OCI-LY7 (cell line): ENCODE results near the gene FBXO17. TPM values are rescaled to one million over a fixed set of nuclear protein-coding genes. Genes with fewer than 3 reads are reported as not detected.
"Not testable (repeated sequence)": the region's sequence is repeated elsewhere in the genome, so short reads cannot be mapped to it uniquely, and the experiment has no call there.

Source experiments
- BruUV-seq: library from RNA; stranded (reverse); fragments of 400-500 nt; replicated peaks from 2 replicates; lab custom pipeline; 2021; lab: Mats Ljungman, UMichigan
- CTCF ChIA-PET: fragments of 300-600 bp; sonication (Branson Sonifier 250); formaldehyde crosslinking; loops from one replicate; lab custom pipeline; 2022; ENCODE audit warnings: antibody characterized with exemption; ENCODE audit not compliant: unreplicated experiment; lab: Charles Lee
- POLR2A ChIA-PET: fragments of 300-600 bp; sonication (Branson Sonifier 250); formaldehyde crosslinking; loops from one replicate; lab custom pipeline; 2022; ENCODE audit warnings: antibody characterized with exemption; lab: Charles Lee
- DNase-seq: peaks from one replicate; pipeline ENCODE4 v3.0.0-alpha.2; 2015; ENCODE audit warnings: low spot score
- H2AFZ ChIP-seq: fragments of 200-600 bp; sonication (generic), shearing (Covaris generic); 2 replicates; pipeline ENCODE4 v1.6.1; 2014; ENCODE audit warnings: mild to moderate bottlenecking, antibody characterized with exemption, low read length, moderate library complexity
- H3K27ac ChIP-seq: fragments of 200-600 bp; sonication (generic); 2 replicates; pipeline ENCODE4 v1.5.1; 2014; ENCODE audit warnings: mixed run types, low read depth, mild to moderate bottlenecking, moderate library complexity, low read length, inconsistent platforms; ENCODE audit not compliant: poor library complexity, severe bottlenecking
- H3K36me3 ChIP-seq: fragments of 200-600 bp; sonication (generic); 2 replicates; pipeline ENCODE4 v1.6.1; 2014; ENCODE audit warnings: mild to moderate bottlenecking, antibody characterized with exemption, low read length, moderate library complexity, mixed read lengths; ENCODE audit not compliant: insufficient read depth
- H3K4me1 ChIP-seq: fragments of 200-600 bp; sonication (generic); 2 replicates; pipeline ENCODE4 v1.5.1; 2014; ENCODE audit warnings: mild to moderate bottlenecking, low read length; ENCODE audit not compliant: insufficient read depth, poor library complexity, severe bottlenecking
- H3K4me2 ChIP-seq: fragments of 200-600 bp; sonication (generic); 2 replicates; pipeline ENCODE4 v1.6.1; 2014; ENCODE audit warnings: mild to moderate bottlenecking, low read length
- H3K4me3 ChIP-seq: fragments of 200-600 bp; sonication (generic); 2 replicates; pipeline ENCODE4 v1.5.1; 2014; ENCODE audit warnings: mild to moderate bottlenecking, low read depth, low read length; ENCODE audit not compliant: poor library complexity, severe bottlenecking
- H3K79me2 ChIP-seq: fragments of 200-600 bp; sonication (generic); 2 replicates; pipeline ENCODE4 v1.6.1; 2016; ENCODE audit warnings: low read depth, mild to moderate bottlenecking, low read length, moderate library complexity, mixed read lengths; ENCODE audit not compliant: insufficient read depth
- H3K9me2 ChIP-seq: fragments of 200-600 bp; sonication (generic); 2 replicates; pipeline ENCODE4 v1.6.1; 2016; ENCODE audit warnings: mild to moderate bottlenecking, low read length, mixed read lengths; ENCODE audit not compliant: insufficient read depth
- H3K9me3 ChIP-seq: fragments of 200-600 bp; sonication (generic); 2 replicates; pipeline ENCODE4 v1.6.1; 2014; ENCODE audit warnings: mild to moderate bottlenecking, mixed run types, low read length, mixed read lengths
- H4K20me1 ChIP-seq: fragments of 200-600 bp; sonication (generic); 2 replicates; pipeline ENCODE4 v1.6.1; 2014; ENCODE audit warnings: mild to moderate bottlenecking, antibody characterized with exemption, low read length, moderate library complexity, mixed read lengths; ENCODE audit not compliant: insufficient read depth
- EZH2phosphoT487 ChIP-seq: fragments of 200-600 bp; sonication (generic); IDR thresholded peaks from 2 replicates; pipeline ENCODE4 v1.6.1; 2018; ENCODE audit warnings: low read depth, borderline replicate concordance, mild to moderate bottlenecking, mixed run types, antibody characterized with exemption, low read length, moderate library complexity, mixed read lengths
- intact Hi-C: fragments of 100-400 bp; cut with micrococcal nuclease; formaldehyde crosslinking; loops from one replicate; pipeline ENCODE4 v1.10.0; 2022; ENCODE audit not compliant: unreplicated experiment
- total RNA-seq, 2 experiments: library from RNA; depleted of rRNA in 1 of 2; stranded (reverse); fragments of >200 nt in 1 of 2; shearing (Covaris generic) in 1 of 2; gene quantifications; 2 replicates each; pipeline ENCODE4 v1.2.3, GENCODE V29; 2014 to 2022
- TF ChIP-seq, protein P1 (sequence below): fragments of 200-600 bp; sonication (generic); conservative IDR thresholded peaks from 2 replicates; pipeline ENCODE4 v1.5.1; 2014; ENCODE audit warnings: mild to moderate bottlenecking, antibody characterized with exemption, low read length, moderate library complexity, mixed read lengths

FBXO17 gene
- total RNA-seq, 2 experiments from 2014 or later = not detected

- DNase-seq = no peak
- H3K4me2 ChIP-seq = no peak overlapping the region
- no peaks in the 10 kb centered on the region for H3K9me2 ChIP-seq
- TF ChIP-seq EZH2phosphoT487 = no peak
- TF ChIP-seq, protein P1, sequence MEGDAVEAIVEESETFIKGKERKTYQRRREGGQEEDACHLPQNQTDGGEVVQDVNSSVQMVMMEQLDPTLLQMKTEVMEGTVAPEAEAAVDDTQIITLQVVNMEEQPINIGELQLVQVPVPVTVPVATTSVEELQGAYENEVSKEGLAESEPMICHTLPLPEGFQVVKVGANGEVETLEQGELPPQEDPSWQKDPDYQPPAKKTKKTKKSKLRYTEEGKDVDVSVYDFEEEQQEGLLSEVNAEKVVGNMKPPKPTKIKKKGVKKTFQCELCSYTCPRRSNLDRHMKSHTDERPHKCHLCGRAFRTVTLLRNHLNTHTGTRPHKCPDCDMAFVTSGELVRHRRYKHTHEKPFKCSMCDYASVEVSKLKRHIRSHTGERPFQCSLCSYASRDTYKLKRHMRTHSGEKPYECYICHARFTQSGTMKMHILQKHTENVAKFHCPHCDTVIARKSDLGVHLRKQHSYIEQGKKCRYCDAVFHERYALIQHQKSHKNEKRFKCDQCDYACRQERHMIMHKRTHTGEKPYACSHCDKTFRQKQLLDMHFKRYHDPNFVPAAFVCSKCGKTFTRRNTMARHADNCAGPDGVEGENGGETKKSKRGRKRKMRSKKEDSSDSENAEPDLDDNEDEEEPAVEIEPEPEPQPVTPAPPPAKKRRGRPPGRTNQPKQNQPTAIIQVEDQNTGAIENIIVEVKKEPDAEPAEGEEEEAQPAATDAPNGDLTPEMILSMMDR = no peak
- no peaks in the 10 kb centered on the region for H4K20me1 ChIP-seq
- no TSS peak for BruUV-seq
- no peak overlapping the region for H3K4me3 ChIP-seq
- H3K4me1 ChIP-seq = no peaks in the 10 kb centered on the region
- intact Hi-C loops = no loop called here
- H3K9me3 ChIP-seq = no peaks in the 10 kb centered on the region
- no peak overlapping the region for H2AFZ ChIP-seq
- no peaks in the 10 kb centered on the region for H3K36me3 ChIP-seq
- CTCF ChIA-PET = no interaction called here
- H3K27ac ChIP-seq = no peak overlapping the region
- POLR2A ChIA-PET = interaction anchor here (0.6 kb wide), 1 partner anchor 226 kb away, joined by 7 read pairs; no protein-coding TSS in a partner anchor
- no peaks in the 10 kb centered on the region for H3K79me2 ChIP-seq
Measured at GRCh38 chr19:39003188-39003587, 27.6 kb upstream of the FBXO17 start.

DNA sequence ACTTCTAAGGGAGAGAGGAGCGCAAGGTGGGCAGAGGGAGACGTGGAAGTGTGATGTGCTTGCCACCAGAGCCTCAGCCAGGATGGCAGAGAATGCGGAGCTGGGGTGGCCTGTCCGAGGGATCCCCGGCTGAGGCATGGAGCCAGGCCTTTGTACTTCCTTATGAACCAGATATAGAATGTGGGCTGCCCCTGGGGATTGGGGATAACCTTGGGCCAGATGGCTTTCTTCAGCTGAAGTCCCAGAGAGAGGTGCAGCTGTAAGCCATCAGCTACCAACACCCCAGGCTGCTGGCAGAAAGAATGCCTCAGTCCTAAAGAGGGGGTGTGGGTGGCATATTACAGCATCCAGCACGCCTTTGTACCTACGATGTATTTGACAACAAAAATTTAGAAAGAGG lies 25.5 kb upstream of the FBXO17 start:
- TF ChIP-seq EZH2phosphoT487 = no peak
- TF ChIP-seq, protein P1 = no peak
- BruUV-seq = no TSS peak
- DNase-seq = no peak

GRCh38 chr19:38997576-38997975 lies 22.0 kb upstream of the FBXO17 start:
- H3K4me3 ChIP-seq, H3K36me3 ChIP-seq, H3K9me2 ChIP-seq, H3K4me2 ChIP-seq, H3K4me1 ChIP-seq, H3K9me3 ChIP-seq, H3K27ac ChIP-seq, intact Hi-C loops, H3K79me2 ChIP-seq, H4K20me1 ChIP-seq, DNase-seq, BruUV-seq, H2AFZ ChIP-seq: not testable (repeated sequence)
- POLR2A ChIA-PET = interaction anchor here (0.6 kb wide), 1 partner anchor 195 kb away, joined by 4 read pairs; no protein-coding TSS in a partner anchor
- CTCF ChIA-PET = interaction anchor here (0.6 kb wide), 1 partner anchor 33 kb away, joined by 5 read pairs; no protein-coding TSS in a partner anchor

More for the DNA sequence above, 25.5 kb upstream of the FBXO17 start:
- Histone ChIP-seq H3K4me2 (no peak overlapping the region), H3K79me2 (no peaks in the 10 kb centered on the region), H4K20me1 (no peaks in the 10 kb centered on the region), H3K4me3 (no peak overlapping the region), H3K36me3 (no peaks in the 10 kb centered on the region), H3K27ac (no peak overlapping the region), H3K9me2 (no peaks in the 10 kb centered on the region), H2AFZ (no peak overlapping the region), H3K4me1 (no peaks in the 10 kb centered on the region), H3K9me3 (no peaks in the 10 kb centered on the region)
- intact Hi-C loops = no loop called here
- ChIA-PET POLR2A (no interaction called here), CTCF (no interaction called here)
